ENCODE data around the gene ZNF283.
"Not testable (repeated sequence)": the region's sequence is repeated elsewhere in the genome, so short reads cannot be mapped to it uniquely, and the experiment has no call there.

ZNF283 gene

GRCh38 chr19:43858174-43858573, 31.1 kb downstream of the ZNF283 start:
- DNase-seq = no peak

DNA sequence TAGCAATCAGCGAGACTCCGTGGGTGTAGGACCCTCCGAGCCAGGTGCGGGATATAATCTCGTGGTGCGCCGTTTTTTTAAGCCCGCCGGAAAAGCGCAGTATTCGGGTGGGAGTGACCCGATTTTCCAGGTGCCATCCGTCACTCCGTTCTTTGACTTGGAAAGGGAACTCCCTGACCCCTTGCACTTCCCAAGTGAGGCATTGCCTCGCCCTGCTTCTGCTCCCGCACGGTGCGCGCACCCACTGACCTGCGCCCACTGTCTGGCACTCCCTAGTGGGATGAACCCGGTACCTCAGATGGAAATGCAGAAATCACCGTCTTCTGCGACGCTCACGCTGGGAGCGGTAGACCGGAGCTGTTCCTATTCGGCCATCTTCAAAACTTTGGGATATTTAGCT, 39.8 kb downstream of the ZNF283 start:
- DNase-seq = not testable (repeated sequence)

DNA sequence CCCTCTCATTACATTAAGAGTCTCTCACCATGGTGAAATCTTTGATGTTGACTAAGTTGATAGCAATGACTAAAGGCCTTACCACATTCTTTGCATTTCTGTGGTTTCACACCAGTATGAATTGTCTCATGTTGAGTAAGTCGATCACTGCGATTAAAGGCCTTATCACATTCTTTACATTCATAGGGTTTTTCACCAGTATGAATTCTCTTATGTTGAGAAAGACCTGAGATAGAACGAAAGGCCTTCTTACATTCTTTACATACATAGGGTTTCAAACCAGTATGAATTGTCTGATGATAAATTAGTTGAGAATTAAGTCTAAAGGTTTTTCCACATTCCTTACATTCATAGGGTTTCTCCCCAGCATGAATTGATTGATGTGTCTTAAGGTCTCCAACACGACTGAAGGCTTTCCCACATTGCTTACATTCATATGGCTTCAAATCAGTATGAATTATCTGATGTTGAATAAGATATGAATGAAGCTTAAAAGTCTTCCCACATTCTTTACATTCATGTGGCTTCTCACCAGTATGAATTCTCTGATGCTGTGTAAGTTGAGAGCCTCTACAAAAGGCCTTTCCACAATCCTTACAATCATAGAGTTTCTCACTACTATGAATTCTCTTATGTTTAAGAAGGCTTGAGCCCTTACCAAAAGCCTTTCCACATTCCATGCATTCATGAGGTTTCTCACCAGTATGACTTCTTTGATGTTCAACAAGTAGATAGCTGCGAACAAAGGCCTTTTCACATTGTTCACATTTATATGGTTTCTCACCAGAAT, 45.6 kb downstream of the ZNF283 start:
- DNase-seq = no peak

DNA sequence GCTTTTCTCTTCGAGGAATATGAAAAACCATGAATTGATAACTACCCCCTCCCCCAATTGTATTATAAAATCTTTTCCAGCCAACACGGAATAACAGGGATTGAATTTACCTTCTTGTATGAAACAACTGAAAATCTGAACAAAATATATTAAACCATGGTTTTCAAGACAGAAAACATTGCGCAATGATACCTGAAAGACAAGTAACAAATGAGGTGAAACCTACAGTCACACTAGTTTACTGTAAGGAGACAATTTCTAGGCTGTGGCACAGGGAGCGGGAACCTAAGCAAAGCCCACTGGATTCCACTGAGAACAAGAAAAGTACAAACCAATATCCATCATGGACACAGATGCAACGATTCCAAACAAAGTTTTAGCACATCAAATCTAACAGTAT, 53.4 kb downstream of the ZNF283 start:
- no peak for DNase-seq

- DNase-seq = no peak
These were observed 56.7 kb downstream of the ZNF283 start, which contains the start of gene ZNF404 for GRCh38 chr19:43883864-43884263. Gene ZNF404 (minus strand): TSS chr19:43883964.

DNA sequence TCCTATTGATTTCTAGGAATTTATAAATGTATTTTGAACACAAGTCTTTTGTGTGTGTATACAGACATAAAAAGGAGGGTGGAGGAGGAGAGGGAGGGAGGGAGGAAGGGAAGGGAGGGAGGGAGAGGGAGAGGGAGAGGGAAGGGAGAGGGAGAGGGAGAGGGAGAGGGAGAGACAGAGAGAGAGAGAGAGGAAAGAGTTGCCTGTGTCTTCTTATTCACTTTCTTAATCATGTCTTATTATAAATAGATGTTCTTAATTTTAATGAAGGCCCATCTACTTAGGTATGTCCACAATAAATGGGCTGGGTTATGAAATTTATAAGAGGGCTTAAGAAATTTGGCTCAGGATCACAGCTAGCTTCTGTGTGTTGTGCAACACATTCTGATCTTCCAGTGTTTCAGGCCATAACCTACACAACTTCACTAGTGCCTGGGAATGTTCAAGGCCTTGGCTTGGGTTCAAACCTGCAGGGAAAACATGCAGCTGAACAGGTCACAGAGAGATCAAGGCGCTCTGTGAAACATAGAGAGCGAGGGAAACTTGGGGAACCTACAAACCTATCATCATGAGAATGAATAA, 68.7 kb downstream of the ZNF283 start:
- DNase-seq = no peak

Data from activated T-cell treated with anti-CD3 and anti-CD28 coated beads, Interleukin-2, amount 50 U/mL, for 48 hours (primary cell).